GM21367 (cell line): ENCODE data around the gene TMA7.
"Not testable (repeated sequence)": the region's sequence is repeated elsewhere in the genome, so short reads cannot be mapped to it uniquely, and the experiment has no call there.

Experiments used
- ATAC-seq: cut with Tn5 transposase; IDR thresholded peaks from one replicate; pipeline ENCODE4 v1.9.1; 2021; ENCODE audit not compliant: unreplicated experiment

Gene TMA7

GRCh38 chr3:48465531-48466378, 25.7 kb downstream of the TMA7 start:
- peak; percentile 49 for ATAC-seq

GRCh38 chr3:48466386-48467109, 26.5 kb downstream of the TMA7 start:
- ATAC-seq, result peak; percentile 18

GRCh38 chr3:48467110-48467454, 27.0 kb downstream of the TMA7 start:
- no peak for ATAC-seq

GRCh38 chr3:48467473-48468267, 27.6 kb downstream of the TMA7 start:
- no peak for ATAC-seq

GRCh38 chr3:48468329-48468731, 28.3 kb downstream of the TMA7 start:
- no peak for ATAC-seq

- ATAC-seq, result no peak
Observed at GRCh38 chr3:48469046-48469915, 29.2 kb downstream of the TMA7 start.

GRCh38 chr3:48470286-48470685, 30.2 kb downstream of the TMA7 start:
- no peak for ATAC-seq

GRCh38 chr3:48472673-48472922, 32.5 kb downstream of the TMA7 start:
- ATAC-seq, result peak; percentile 16

- ATAC-seq, result peak; percentile 76
Observed at GRCh38 chr3:48472923-48473616, 33.0 kb downstream of the TMA7 start.

- no peak for ATAC-seq
Observed at GRCh38 chr3:48473617-48473952, 33.5 kb downstream of the TMA7 start.

- not testable (repeated sequence) for ATAC-seq
Observed at GRCh38 chr3:48474031-48474430, 34.0 kb downstream of the TMA7 start.

GRCh38 chr3:48474619-48475018, 34.6 kb downstream of the TMA7 start:
- ATAC-seq, result no peak

- no peak for ATAC-seq
Observed at GRCh38 chr3:48475188-48475587, 35.1 kb downstream of the TMA7 start.

- ATAC-seq, result no peak
Observed at GRCh38 chr3:48476426-48477053, 36.5 kb downstream of the TMA7 start.

- no peak for ATAC-seq
Observed at GRCh38 chr3:48477959-48478520, 38.0 kb downstream of the TMA7 start.

GRCh38 chr3:48478626-48479555, 38.8 kb downstream of the TMA7 start:
- no peak for ATAC-seq

- not testable (repeated sequence) for ATAC-seq
Observed at GRCh38 chr3:48480891-48481290, 40.8 kb downstream of the TMA7 start.

GRCh38 chr3:48482822-48483221, 42.8 kb downstream of the TMA7 start:
- not testable (repeated sequence) for ATAC-seq

- ATAC-seq, result no peak
Observed at GRCh38 chr3:48486952-48487351, 46.9 kb downstream of the TMA7 start.
